HEK293T (cell line): ENCODE results near the gene EPHB6.

Source experiments
- CTBP1 ChIP-seq: fragments of 450-650 bp; IDR thresholded peaks from 2 replicates; pipeline ENCODE4 v1.6.1; 2016; ENCODE audit warnings: borderline replicate concordance
- ELF4 ChIP-seq: fragments of 450-650 bp; IDR thresholded peaks from 2 replicates; pipeline ENCODE4 v1.6.1; 2017; ENCODE audit warnings: antibody characterized with exemption
- FOXA1 ChIP-seq: fragments of 450-650 bp; IDR thresholded peaks from 2 replicates; pipeline ENCODE4 v1.6.1; 2016; ENCODE audit warnings: mild to moderate bottlenecking
- FOXK2 ChIP-seq: fragments of 450-650 bp; IDR thresholded peaks from 2 replicates; pipeline ENCODE4 v1.6.1; 2016; ENCODE audit warnings: mild to moderate bottlenecking
- FOXM1 ChIP-seq: fragments of 450-650 bp; IDR thresholded peaks from 2 replicates; pipeline ENCODE4 v1.6.1; 2017; ENCODE audit warnings: mild to moderate bottlenecking, borderline replicate concordance
- HDGF ChIP-seq: fragments of 450-650 bp; IDR thresholded peaks from 2 replicates; pipeline ENCODE4 v1.6.1; 2017; ENCODE audit warnings: antibody characterized with exemption, borderline replicate concordance
- SUZ12 ChIP-seq: fragments of 450-650 bp; IDR thresholded peaks from 2 replicates; pipeline ENCODE4 v1.6.1; 2016; ENCODE audit warnings: mild to moderate bottlenecking
- TARDBP ChIP-seq: fragments of 450-650 bp; IDR thresholded peaks from 2 replicates; pipeline ENCODE4 v1.6.1; 2016

DNA sequence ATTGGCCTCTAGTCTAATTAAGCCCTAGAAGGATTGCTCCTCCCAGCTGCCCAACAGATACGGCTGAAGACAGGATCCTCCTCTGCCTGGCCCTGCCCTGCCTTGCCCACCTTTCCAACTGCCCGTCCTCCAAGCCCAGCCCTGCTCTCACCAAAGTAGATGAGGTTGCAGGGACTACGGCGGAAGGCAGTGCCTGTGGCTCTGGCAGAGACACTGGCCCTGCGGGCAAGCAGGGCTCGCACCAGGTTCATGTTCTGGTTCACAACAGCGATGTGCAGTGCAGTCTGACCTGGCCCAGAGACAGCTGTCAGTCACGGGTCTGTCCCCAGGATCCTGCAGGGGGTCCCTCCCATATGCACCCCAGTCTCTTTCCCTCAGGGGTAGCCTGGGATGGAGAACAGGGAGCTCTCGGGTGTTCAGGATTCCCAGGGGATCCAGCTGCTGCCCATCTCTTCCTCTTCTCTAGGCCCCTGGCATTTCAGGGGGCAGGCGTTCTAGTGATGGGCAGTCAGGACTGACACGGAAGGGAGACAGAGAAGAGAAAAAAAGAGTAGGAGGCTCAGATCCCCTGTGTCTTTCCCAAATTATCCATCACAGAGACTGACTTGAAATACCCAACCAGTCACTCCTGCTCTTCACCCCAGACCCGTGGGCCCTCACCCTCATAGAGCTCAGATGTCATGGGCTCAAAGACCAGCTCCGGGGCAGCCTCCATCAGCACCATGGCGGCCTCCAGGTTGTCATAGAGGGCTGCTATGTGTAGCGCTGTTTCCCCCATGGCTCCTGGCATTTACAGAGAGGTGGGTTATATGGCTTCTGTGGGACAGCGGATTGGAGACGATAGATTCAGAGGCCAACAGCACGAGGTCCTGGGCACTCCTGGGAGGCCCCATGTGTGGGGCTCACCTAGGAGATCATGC is 22.4 kb downstream of the EPHB6 start:
- TF ChIP-seq HDGF, result no peak
- no peak for TF ChIP-seq TARDBP
- TF ChIP-seq CTBP1, result no peak
- no peak for TF ChIP-seq FOXA1
- no peak for TF ChIP-seq FOXM1
- TF ChIP-seq ELF4, result no peak
- no peak for TF ChIP-seq FOXK2
- TF ChIP-seq SUZ12, result no peak
